OCI-LY3 (cell line): ENCODE measurements around the gene KLF16.

ENCODE experiments used
- H2AFZ ChIP-seq: fragments of 200-600, 300-600 bp; shearing (Covaris generic); 2 replicates; pipeline ENCODE4 v1.6.0; 2014; ENCODE audit warnings: antibody characterized with exemption, low read depth, low read length
- H3K27ac ChIP-seq: fragments of 200-600, 300-600 bp; sonication (generic); 2 replicates; pipeline ENCODE4 v1.5.1; 2014; ENCODE audit warnings: mild to moderate bottlenecking, low read length, moderate library complexity, mixed read lengths
- H3K27me3 ChIP-seq: fragments of 200-600, 300-600 bp; sonication (generic); 2 replicates; pipeline ENCODE4 v1.6.1; 2014; ENCODE audit warnings: low read depth, low read length, mixed read lengths
- H3K36me3 ChIP-seq: fragments of 200-600, 300-600 bp; sonication (generic); replicated peaks from 2 replicates; pipeline ENCODE3; 2014; ENCODE audit warnings: low read depth, low read length, mixed read lengths
- H3K4me1 ChIP-seq: fragments of 300-600, 200-600 bp; sonication (generic); 2 replicates; pipeline ENCODE4 v1.6.1; 2014; ENCODE audit warnings: low read length, mixed read lengths
- H3K4me2 ChIP-seq: fragments of 200-600, 300-600 bp; sonication (generic); 2 replicates; pipeline ENCODE4 v1.6.1; 2014; ENCODE audit warnings: low read length, mixed read lengths
- H3K4me3 ChIP-seq: fragments of 300-600, 200-600 bp; sonication (generic); 2 replicates; pipeline ENCODE4 v1.5.1; 2014; ENCODE audit warnings: antibody characterized with exemption, mild to moderate bottlenecking, low read length, moderate library complexity
- H3K79me2 ChIP-seq: fragments of 300-600, 200-600 bp; shearing (Covaris generic); 2 replicates; pipeline ENCODE4 v1.6.1; 2014; ENCODE audit warnings: mild to moderate bottlenecking, low read length, mixed read lengths
- H3K9ac ChIP-seq: fragments of 300-600, 200-600 bp; shearing (Covaris generic); 2 replicates; pipeline ENCODE4 v1.6.0; 2014; ENCODE audit warnings: mild to moderate bottlenecking, low read length, moderate library complexity
- H3K9me3 ChIP-seq: fragments of 200-600, 300-600 bp; shearing (Covaris generic); 2 replicates; pipeline ENCODE4 v1.6.1; 2014; ENCODE audit warnings: low read length, mixed read lengths; ENCODE audit not compliant: insufficient read depth
- H4K20me1 ChIP-seq: fragments of 200-600, 300-600 bp; sonication (generic); 2 replicates; pipeline ENCODE4 v1.6.1; 2016; ENCODE audit warnings: low read length, mixed read lengths; ENCODE audit not compliant: insufficient read depth
- CTCF ChIP-seq: fragments of 200-600, 300-600 bp; sonication (generic); IDR thresholded peaks from 2 replicates; pipeline ENCODE4 v1.5.1; 2014; ENCODE audit warnings: antibody characterized with exemption, low read length, low read depth
- EZH2phosphoT487 ChIP-seq: fragments of 200-600 bp; shearing (Covaris generic); IDR thresholded peaks from 2 replicates; pipeline ENCODE4 v1.6.1; 2018; ENCODE audit warnings: antibody characterized with exemption, mixed run types, low read depth

Gene KLF16

GRCh38 chr19:1839658-1840540 lies 23.5 kb downstream of the KLF16 start:
- Histone ChIP-seq H3K27ac (no peak overlapping the region), H3K36me3 (no peaks in the 10 kb centered on the region), H3K79me2 (peaks cover 95% of the 10 kb centered on the region), H2AFZ (no peak overlapping the region), H4K20me1 (peaks cover 89% of the 10 kb centered on the region), H3K27me3 (no peaks in the 10 kb centered on the region), H3K4me3 (no peak overlapping the region), H3K9ac (no peak overlapping the region), H3K4me1 (peaks cover 4% of the 10 kb centered on the region), H3K4me2 (no peak overlapping the region), H3K9me3 (no peaks in the 10 kb centered on the region)
- TF ChIP-seq CTCF (no peak), EZH2phosphoT487 (no peak)

DNA sequence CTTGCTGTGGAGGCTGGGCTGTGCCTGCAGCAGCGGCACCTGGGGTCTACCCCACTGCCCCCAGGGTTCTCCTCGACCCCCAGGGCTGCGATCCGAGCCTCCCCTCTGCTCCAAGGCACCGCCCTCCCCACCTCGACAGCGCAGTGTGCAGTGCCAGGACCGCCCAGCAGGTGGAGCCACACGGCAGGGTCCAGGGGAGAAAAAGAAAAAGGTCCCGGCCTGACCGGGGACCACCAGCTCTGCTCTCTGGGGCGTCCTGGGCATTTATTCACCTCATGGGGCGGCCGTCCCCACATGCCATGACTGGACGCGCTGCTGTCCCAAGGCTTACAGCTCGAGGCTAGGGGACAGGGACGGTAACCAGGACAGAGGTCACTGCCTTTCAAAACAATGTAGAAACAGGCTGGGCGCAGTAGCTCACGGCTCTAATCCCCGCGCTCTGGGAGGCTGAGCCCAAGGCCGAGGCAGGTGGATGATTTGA lies 25.7 kb downstream of the KLF16 start:
- no peaks in the 10 kb centered on the region for H3K36me3 ChIP-seq
- H3K4me3 ChIP-seq: no peak overlapping the region
- TF ChIP-seq CTCF (peak; percentile 95), EZH2phosphoT487 (no peak)
- H2AFZ ChIP-seq: no peak overlapping the region
- H3K4me2 ChIP-seq: peak overlapping the region; percentile 39; the same call in 1 of the 2 replicates
- H3K27me3 ChIP-seq: no peaks in the 10 kb centered on the region
- no peaks in the 10 kb centered on the region for H3K9me3 ChIP-seq
- peaks cover 94% of the 10 kb centered on the region for H3K79me2 ChIP-seq
- H4K20me1 ChIP-seq: peaks cover 87% of the 10 kb centered on the region
- H3K4me1 ChIP-seq: peaks cover 4% of the 10 kb centered on the region
- peak overlapping the region; percentile 32 for H3K27ac ChIP-seq
- no peak overlapping the region; the same call in 1 of the 2 replicates for H3K9ac ChIP-seq

DNA sequence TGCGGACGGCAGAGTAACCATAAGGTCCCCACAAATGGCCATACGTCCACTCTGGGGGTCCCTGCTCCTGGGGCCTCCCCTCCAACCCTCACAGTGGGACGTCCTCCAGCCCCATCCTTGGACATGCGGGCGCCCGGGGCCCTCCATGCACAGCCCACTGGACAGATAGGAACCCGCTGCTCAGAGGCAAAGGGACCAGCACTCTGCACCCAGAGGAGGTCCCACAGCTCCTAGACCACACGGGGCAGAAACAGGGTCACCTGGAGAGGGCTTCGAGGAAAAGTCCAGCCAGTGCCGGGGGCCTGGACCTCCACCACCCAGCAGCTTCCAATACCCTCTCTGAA lies 26.2 kb downstream of the KLF16 start:
- H3K79me2 ChIP-seq: peaks cover 93% of the 10 kb centered on the region
- no peak overlapping the region for H3K4me2 ChIP-seq
- no peaks in the 10 kb centered on the region for H3K27me3 ChIP-seq
- no peak overlapping the region for H2AFZ ChIP-seq
- no peak overlapping the region for H3K9ac ChIP-seq
- H3K36me3 ChIP-seq: no peaks in the 10 kb centered on the region
- TF ChIP-seq CTCF (no peak), EZH2phosphoT487 (no peak)
- H4K20me1 ChIP-seq: peaks cover 84% of the 10 kb centered on the region
- no peak overlapping the region for H3K4me3 ChIP-seq
- H3K27ac ChIP-seq: no peak overlapping the region
- peaks cover 4% of the 10 kb centered on the region for H3K4me1 ChIP-seq
- H3K9me3 ChIP-seq: no peaks in the 10 kb centered on the region

DNA sequence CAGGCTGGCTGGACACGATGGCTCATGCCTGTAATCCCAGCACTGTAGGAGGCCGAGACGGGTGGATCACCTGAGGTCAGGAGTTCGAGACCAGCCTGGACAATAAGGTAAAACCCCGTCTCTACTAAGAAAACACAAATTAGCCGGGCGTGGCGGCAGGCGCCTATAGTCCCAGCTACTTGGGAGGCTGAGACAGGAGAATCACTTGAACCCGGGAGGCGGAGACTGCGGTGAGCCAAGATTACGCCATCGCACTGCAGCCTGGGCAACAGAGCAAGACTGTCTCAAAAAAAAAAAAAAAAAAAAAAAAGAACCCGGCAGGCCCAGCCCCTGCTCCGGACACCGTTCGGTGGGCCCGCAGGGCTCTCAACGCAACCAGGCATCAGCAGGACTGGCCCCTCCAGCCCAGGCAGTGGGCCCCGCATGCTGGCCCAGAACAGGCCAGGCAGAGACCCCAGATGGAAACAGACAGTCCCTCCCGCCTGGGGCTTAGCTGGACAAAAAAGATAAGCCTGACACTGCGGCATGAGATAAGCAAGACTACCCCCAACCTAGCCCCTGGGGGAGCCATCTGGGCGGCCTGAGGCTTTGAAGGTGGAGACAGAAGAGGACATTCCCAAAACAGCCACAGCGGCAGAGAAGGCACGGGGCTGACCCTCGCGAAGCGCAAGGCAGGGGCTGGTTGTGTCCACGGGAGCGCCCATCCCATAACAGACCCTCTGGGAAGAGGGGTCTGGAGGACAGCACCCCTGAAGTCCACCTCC lies 26.7 kb downstream of the KLF16 start:
- no peak overlapping the region for H2AFZ ChIP-seq
- H3K79me2 ChIP-seq: peaks cover 92% of the 10 kb centered on the region
- H3K4me2 ChIP-seq: no peak overlapping the region
- no peak overlapping the region for H3K4me3 ChIP-seq
- H3K36me3 ChIP-seq: no peaks in the 10 kb centered on the region
- no peaks in the 10 kb centered on the region for H3K9me3 ChIP-seq
- peaks cover 4% of the 10 kb centered on the region for H3K4me1 ChIP-seq
- H3K27ac ChIP-seq: no peak overlapping the region
- TF ChIP-seq EZH2phosphoT487 (no peak), CTCF (no peak)
- peaks cover 85% of the 10 kb centered on the region for H4K20me1 ChIP-seq
- no peak overlapping the region for H3K9ac ChIP-seq
- H3K27me3 ChIP-seq: no peaks in the 10 kb centered on the region
